ENCODE results near the gene RABGAP1L. TPM values are rescaled to one million over a fixed set of nuclear protein-coding genes. Genes with fewer than 3 reads are reported as not detected.

The RABGAP1L gene
- total and polyA plus RNA-seq, 4 donors, result 4.8 to 53.5 (median 18.8) TPM

DNA sequence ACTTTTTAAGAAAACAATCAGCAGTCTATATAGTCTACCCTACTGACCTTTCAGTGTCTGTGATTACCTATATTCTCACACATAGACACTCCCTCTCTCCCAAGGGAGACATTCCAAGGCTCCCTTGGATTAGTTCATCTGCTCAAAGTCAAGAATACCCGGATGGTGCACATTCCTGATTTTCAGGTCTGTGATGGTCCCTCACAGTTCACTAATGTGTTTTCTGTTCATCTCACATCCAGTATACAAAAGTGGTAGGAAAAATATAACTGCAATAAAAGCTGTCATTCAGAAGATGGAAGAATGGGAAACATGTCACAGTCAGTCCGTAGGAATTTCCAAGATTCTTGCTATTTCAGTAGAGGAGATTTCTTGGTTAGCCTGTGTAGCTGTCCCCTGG is 616.3 kb downstream of the RABGAP1L start:
- Histone ChIP-seq H3K9me3 (ENCODE audit: control insufficient read depth in 4 of 4, low read length in 3 of 4) (no peaks in the 10 kb centered on the region), H3K9ac (ENCODE audit: low read depth in 1 of 2, low read length in 2 of 2) (no peak overlapping the region), H3K36me3 (ENCODE audit: control insufficient read depth in 4 of 4, insufficient read depth in 3 of 4, low read depth in 1 of 4, low read length in 3 of 4) (no peaks in the 10 kb centered on the region), H3K4me1 (ENCODE audit: control insufficient read depth in 4 of 4, insufficient read depth in 4 of 4, low read length in 3 of 4) (peaks cover 0 to 10% (median 6%) of the 10 kb centered on the region in 4 donors), H3K4me3 (ENCODE audit: low read depth in 1 of 3, low read length in 3 of 3) (no peak overlapping the region), H3K27me3 (ENCODE audit: control insufficient read depth in 4 of 4, insufficient read depth in 4 of 4, low read length in 3 of 4) (no peaks in the 10 kb centered on the region), H3K27ac (ENCODE audit: low read depth in 1 of 2, low read length in 2 of 2) (no peak overlapping the region)
- 93% methylated on average over 2 of the region's 2 CpGs for WGBS
- no peak for DNase-seq (ENCODE audit: low spot score)
- TF ChIP-seq JUND (IDR thresholded peaks at IDR 0.05) (no peak), HNF4G (IDR thresholded peaks at IDR 0.05) (no peak), HNF4A (conservative IDR thresholded peaks at IDR 0.05) (no peak), SP1 (IDR thresholded peaks at IDR 0.05) (no peak), YY1 (IDR thresholded peaks at IDR 0.05) (no peak), TAF1 (conservative IDR thresholded peaks at IDR 0.05) (no peak), EGR1 (IDR thresholded peaks at IDR 0.05; ENCODE audit: low read depth in 2 of 2) (no peak), GABPA (IDR thresholded peaks at IDR 0.05 in 1 of 2, conservative IDR thresholded peaks at IDR 0.05 in 1 of 2) (no peak), RXRA (IDR thresholded peaks at IDR 0.05) (no peak), RAD21 (IDR thresholded peaks at IDR 0.05) (no peak), NR2F2 (IDR thresholded peaks at IDR 0.05) (no peak), FOXA2 (IDR thresholded peaks at IDR 0.05) (no peak), FOXA1 (IDR thresholded peaks at IDR 0.05) (no peak)
- TF ChIP-seq, protein P1, sequence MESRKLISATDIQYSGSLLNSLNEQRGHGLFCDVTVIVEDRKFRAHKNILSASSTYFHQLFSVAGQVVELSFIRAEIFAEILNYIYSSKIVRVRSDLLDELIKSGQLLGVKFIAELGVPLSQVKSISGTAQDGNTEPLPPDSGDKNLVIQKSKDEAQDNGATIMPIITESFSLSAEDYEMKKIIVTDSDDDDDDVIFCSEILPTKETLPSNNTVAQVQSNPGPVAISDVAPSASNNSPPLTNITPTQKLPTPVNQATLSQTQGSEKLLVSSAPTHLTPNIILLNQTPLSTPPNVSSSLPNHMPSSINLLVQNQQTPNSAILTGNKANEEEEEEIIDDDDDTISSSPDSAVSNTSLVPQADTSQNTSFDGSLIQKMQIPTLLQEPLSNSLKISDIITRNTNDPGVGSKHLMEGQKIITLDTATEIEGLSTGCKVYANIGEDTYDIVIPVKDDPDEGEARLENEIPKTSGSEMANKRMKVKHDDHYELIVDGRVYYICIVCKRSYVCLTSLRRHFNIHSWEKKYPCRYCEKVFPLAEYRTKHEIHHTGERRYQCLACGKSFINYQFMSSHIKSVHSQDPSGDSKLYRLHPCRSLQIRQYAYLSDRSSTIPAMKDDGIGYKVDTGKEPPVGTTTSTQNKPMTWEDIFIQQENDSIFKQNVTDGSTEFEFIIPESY (IDR thresholded peaks at IDR 0.05), result no peak
- TF ChIP-seq, protein P2, sequence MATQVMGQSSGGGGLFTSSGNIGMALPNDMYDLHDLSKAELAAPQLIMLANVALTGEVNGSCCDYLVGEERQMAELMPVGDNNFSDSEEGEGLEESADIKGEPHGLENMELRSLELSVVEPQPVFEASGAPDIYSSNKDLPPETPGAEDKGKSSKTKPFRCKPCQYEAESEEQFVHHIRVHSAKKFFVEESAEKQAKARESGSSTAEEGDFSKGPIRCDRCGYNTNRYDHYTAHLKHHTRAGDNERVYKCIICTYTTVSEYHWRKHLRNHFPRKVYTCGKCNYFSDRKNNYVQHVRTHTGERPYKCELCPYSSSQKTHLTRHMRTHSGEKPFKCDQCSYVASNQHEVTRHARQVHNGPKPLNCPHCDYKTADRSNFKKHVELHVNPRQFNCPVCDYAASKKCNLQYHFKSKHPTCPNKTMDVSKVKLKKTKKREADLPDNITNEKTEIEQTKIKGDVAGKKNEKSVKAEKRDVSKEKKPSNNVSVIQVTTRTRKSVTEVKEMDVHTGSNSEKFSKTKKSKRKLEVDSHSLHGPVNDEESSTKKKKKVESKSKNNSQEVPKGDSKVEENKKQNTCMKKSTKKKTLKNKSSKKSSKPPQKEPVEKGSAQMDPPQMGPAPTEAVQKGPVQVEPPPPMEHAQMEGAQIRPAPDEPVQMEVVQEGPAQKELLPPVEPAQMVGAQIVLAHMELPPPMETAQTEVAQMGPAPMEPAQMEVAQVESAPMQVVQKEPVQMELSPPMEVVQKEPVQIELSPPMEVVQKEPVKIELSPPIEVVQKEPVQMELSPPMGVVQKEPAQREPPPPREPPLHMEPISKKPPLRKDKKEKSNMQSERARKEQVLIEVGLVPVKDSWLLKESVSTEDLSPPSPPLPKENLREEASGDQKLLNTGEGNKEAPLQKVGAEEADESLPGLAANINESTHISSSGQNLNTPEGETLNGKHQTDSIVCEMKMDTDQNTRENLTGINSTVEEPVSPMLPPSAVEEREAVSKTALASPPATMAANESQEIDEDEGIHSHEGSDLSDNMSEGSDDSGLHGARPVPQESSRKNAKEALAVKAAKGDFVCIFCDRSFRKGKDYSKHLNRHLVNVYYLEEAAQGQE (IDR thresholded peaks at IDR 0.05), result no peak
- TF ChIP-seq, protein P3, sequence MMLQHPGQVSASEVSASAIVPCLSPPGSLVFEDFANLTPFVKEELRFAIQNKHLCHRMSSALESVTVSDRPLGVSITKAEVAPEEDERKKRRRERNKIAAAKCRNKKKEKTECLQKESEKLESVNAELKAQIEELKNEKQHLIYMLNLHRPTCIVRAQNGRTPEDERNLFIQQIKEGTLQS (IDR thresholded peaks at IDR 0.05), result no peak
- TF ChIP-seq, protein P4, sequence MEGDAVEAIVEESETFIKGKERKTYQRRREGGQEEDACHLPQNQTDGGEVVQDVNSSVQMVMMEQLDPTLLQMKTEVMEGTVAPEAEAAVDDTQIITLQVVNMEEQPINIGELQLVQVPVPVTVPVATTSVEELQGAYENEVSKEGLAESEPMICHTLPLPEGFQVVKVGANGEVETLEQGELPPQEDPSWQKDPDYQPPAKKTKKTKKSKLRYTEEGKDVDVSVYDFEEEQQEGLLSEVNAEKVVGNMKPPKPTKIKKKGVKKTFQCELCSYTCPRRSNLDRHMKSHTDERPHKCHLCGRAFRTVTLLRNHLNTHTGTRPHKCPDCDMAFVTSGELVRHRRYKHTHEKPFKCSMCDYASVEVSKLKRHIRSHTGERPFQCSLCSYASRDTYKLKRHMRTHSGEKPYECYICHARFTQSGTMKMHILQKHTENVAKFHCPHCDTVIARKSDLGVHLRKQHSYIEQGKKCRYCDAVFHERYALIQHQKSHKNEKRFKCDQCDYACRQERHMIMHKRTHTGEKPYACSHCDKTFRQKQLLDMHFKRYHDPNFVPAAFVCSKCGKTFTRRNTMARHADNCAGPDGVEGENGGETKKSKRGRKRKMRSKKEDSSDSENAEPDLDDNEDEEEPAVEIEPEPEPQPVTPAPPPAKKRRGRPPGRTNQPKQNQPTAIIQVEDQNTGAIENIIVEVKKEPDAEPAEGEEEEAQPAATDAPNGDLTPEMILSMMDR (IDR thresholded peaks at IDR 0.05; ENCODE audit: low read depth, low read length, missing input control), result no peak
- TF ChIP-seq, protein P5, sequence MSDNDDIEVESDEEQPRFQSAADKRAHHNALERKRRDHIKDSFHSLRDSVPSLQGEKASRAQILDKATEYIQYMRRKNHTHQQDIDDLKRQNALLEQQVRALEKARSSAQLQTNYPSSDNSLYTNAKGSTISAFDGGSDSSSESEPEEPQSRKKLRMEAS (IDR thresholded peaks at IDR 0.05), result no peak

All from liver (tissue), 9 donors.